Mesendoderm (in vitro differentiated cells): Measurements from ENCODE around the gene DOCK2.

Source experiments
- DNase-seq: peaks from one replicate; pipeline ENCODE4 v3.0.0; 2013
- H2AK5ac ChIP-seq: 2 replicates; pipeline ENCODE4 v1.6.1; 2013; ENCODE audit warnings: low read length, inconsistent platforms
- H2BK120ac ChIP-seq: 2 replicates; pipeline ENCODE4 v1.6.1; 2013; ENCODE audit warnings: low read depth, mild to moderate bottlenecking, low read length, moderate library complexity, mixed read lengths
- H2BK15ac ChIP-seq: replicated peaks from 2 replicates; pipeline ENCODE4 v1.6.1; 2013; ENCODE audit warnings: low read depth, mild to moderate bottlenecking, moderate library complexity
- H2BK5ac ChIP-seq: 2 replicates; pipeline ENCODE4 v1.6.1; 2013; ENCODE audit warnings: low read length, inconsistent platforms
- H3K18ac ChIP-seq: 2 replicates; pipeline ENCODE4 v1.6.1; 2013; ENCODE audit warnings: mild to moderate bottlenecking, low read length, mixed read lengths
- H3K23ac ChIP-seq: one replicate; pipeline ENCODE4 v1.6.1; 2013; ENCODE audit warnings: low read length
- H3K27ac ChIP-seq: 2 replicates; pipeline ENCODE4 v1.5.1; 2013; ENCODE audit warnings: low read depth, mild to moderate bottlenecking, inconsistent platforms, low read length, moderate library complexity
- H3K27me3 ChIP-seq: 2 replicates; pipeline ENCODE4 v1.6.1; 2013; ENCODE audit warnings: low read length, control low read depth, mild to moderate bottlenecking, inconsistent platforms; ENCODE audit not compliant: insufficient read depth, poor library complexity
- H3K36me3 ChIP-seq: 2 replicates; pipeline ENCODE4 v1.6.1; 2013; ENCODE audit warnings: low read length, inconsistent platforms; ENCODE audit not compliant: control insufficient read depth, insufficient read depth
- H3K4ac ChIP-seq: one replicate; pipeline ENCODE4 v1.6.1; 2013; ENCODE audit warnings: low read depth, mild to moderate bottlenecking, low read length, moderate library complexity
- H3K4me1 ChIP-seq: 2 replicates; pipeline ENCODE4 v1.6.1; 2013; ENCODE audit warnings: low read depth, low read length, inconsistent platforms; ENCODE audit not compliant: control insufficient read depth
- H3K4me2 ChIP-seq: 2 replicates; pipeline ENCODE4 v1.6.1; 2013; ENCODE audit warnings: low read length
- H3K4me3 ChIP-seq: 2 replicates; pipeline ENCODE4 v1.5.1; 2013; ENCODE audit warnings: mild to moderate bottlenecking, low read length
- H3K56ac ChIP-seq: one replicate; pipeline ENCODE4 v1.6.1; 2013; ENCODE audit warnings: low read length
- H3K79me1 ChIP-seq: 2 replicates; pipeline ENCODE4 v1.6.1; 2013; ENCODE audit warnings: low read length, inconsistent platforms
- H3K79me2 ChIP-seq: 2 replicates; pipeline ENCODE4 v1.6.1; 2013; ENCODE audit warnings: mild to moderate bottlenecking, low read length; ENCODE audit not compliant: control insufficient read depth, insufficient read depth
- H3K9ac ChIP-seq: 2 replicates; pipeline ENCODE4 v1.6.1; 2013; ENCODE audit warnings: low read length, inconsistent platforms
- H4K5ac ChIP-seq: one replicate; pipeline ENCODE4 v1.6.1; 2013; ENCODE audit warnings: low read length
- H4K8ac ChIP-seq: one replicate; pipeline ENCODE4 v1.6.1; 2013; ENCODE audit warnings: low read depth, mild to moderate bottlenecking, control low read depth, low read length, moderate library complexity
- WGBS: extraction: QIAGEN DNeasy Blood & Tissue Kit; methylation state at CpG from one replicate; pipeline ENCODE4 v1.1.7; 2013; ENCODE audit warnings: low lambda C conversion rate, missing lambda C conversion rate; ENCODE audit not compliant: insufficient coverage; ENCODE audit errors: extremely low coverage; 5-methylcytosine and 5-hydroxymethylcytosine counted together

The DOCK2 gene

DNA sequence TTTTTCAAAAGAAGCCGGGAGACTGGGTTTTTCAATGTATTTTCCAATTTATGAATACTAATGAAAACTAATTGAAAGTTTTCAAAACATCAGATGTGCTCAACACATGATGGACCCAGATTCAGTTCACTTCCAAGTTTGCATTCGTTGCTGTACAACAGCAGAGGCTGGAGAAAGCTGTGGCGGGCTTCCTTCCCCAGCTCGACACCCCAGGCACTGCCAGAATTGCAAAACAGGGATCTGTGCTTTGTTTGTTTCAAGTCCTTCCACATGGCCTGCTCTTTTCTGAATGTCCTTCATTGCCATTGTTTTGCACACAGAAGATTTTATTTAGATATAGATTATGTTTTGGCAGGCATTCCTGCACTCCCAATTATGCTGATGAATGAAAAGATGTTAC is 373.5 kb downstream of the DOCK2 start:
- Histone ChIP-seq H3K27me3 (no peaks in the 10 kb centered on the region), H3K23ac (no peak overlapping the region), H2BK120ac (no peak overlapping the region), H3K18ac (no peak overlapping the region), H4K5ac (no peak overlapping the region), H2AK5ac (no peak overlapping the region), H3K4me1 (no peaks in the 10 kb centered on the region), H3K56ac (no peak overlapping the region), H2BK15ac (no peak overlapping the region), H3K36me3 (no peaks in the 10 kb centered on the region), H4K8ac (no peak overlapping the region), H3K79me1 (no peaks in the 10 kb centered on the region), H3K4ac (no peak overlapping the region), H3K4me3 (no peak overlapping the region), H3K79me2 (no peaks in the 10 kb centered on the region), H2BK5ac (no peak overlapping the region), H3K4me2 (no peak overlapping the region), H3K9ac (no peak overlapping the region), H3K27ac (no peak overlapping the region)
- WGBS, result no CpG with 5 or more reads among the region's 4 CpGs
- DNase-seq, result no peak

GRCh38 chr5:170011751-170012150 is 374.7 kb downstream of the DOCK2 start:
- H3K18ac ChIP-seq, result no peak overlapping the region
- H3K79me1 ChIP-seq, result no peaks in the 10 kb centered on the region
- H3K4me2 ChIP-seq, result no peak overlapping the region
- H2BK120ac ChIP-seq, result no peak overlapping the region
- no peak overlapping the region for H3K56ac ChIP-seq
- no peak overlapping the region for H2BK15ac ChIP-seq
- H3K4ac ChIP-seq, result no peak overlapping the region
- DNase-seq, result no peak
- H3K79me2 ChIP-seq, result no peaks in the 10 kb centered on the region
- no peaks in the 10 kb centered on the region for H3K36me3 ChIP-seq
- H3K23ac ChIP-seq, result no peak overlapping the region
- H2BK5ac ChIP-seq, result no peak overlapping the region
- WGBS, result no CpG with 5 or more reads among the region's 2 CpGs
- no peaks in the 10 kb centered on the region for H3K27me3 ChIP-seq
- no peak overlapping the region for H3K27ac ChIP-seq
- H2AK5ac ChIP-seq, result no peak overlapping the region
- no peak overlapping the region for H4K8ac ChIP-seq
- H3K9ac ChIP-seq, result no peak overlapping the region
- H3K4me3 ChIP-seq, result no peak overlapping the region
- no peak overlapping the region for H4K5ac ChIP-seq
- no peaks in the 10 kb centered on the region for H3K4me1 ChIP-seq

GRCh38 chr5:170012622-170013021 is 375.5 kb downstream of the DOCK2 start:
- Histone ChIP-seq H3K27ac (no peak overlapping the region), H4K5ac (no peak overlapping the region), H2BK120ac (no peak overlapping the region), H3K4me2 (no peak overlapping the region), H3K79me2 (no peaks in the 10 kb centered on the region), H3K36me3 (no peaks in the 10 kb centered on the region), H3K79me1 (no peaks in the 10 kb centered on the region), H3K27me3 (no peaks in the 10 kb centered on the region), H3K4ac (no peak overlapping the region), H3K56ac (no peak overlapping the region), H2AK5ac (no peak overlapping the region), H3K23ac (no peak overlapping the region), H4K8ac (no peak overlapping the region), H3K4me1 (no peaks in the 10 kb centered on the region), H2BK15ac (no peak overlapping the region), H3K9ac (no peak overlapping the region), H3K18ac (no peak overlapping the region), H3K4me3 (no peak overlapping the region), H2BK5ac (no peak overlapping the region)
- WGBS, result no CpG with 5 or more reads among the region's 11 CpGs
- no peak for DNase-seq

DNA sequence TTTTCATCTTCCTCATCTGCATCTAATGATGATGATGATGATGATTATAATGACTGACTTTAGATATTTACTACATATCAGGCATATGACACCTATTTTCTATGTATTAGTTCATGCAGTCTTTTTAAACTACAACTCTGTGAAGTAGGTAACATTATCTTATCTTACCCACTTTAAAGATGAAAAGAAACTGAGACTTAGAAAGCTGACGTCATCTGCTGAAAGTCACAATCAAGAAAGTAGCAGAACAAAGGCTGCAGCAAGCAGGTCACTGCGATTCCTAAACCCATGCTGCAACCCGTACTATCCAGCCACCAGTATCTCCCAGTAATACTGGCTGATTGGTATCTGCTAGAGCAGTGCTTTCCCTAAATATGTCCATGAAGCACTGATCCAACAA is 383.3 kb downstream of the DOCK2 start:
- no peak overlapping the region for H2BK15ac ChIP-seq
- H3K36me3 ChIP-seq, result no peaks in the 10 kb centered on the region
- H3K18ac ChIP-seq, result no peak overlapping the region
- no peak overlapping the region for H3K23ac ChIP-seq
- H3K9ac ChIP-seq, result no peak overlapping the region
- DNase-seq, result no peak
- H3K4me3 ChIP-seq, result no peak overlapping the region
- no peaks in the 10 kb centered on the region for H3K79me2 ChIP-seq
- no peak overlapping the region for H3K4ac ChIP-seq
- H3K27me3 ChIP-seq, result no peaks in the 10 kb centered on the region
- H4K5ac ChIP-seq, result no peak overlapping the region
- H3K4me2 ChIP-seq, result no peak overlapping the region
- no peak overlapping the region for H4K8ac ChIP-seq
- no peak overlapping the region for H2AK5ac ChIP-seq
- no peak overlapping the region for H2BK5ac ChIP-seq
- H3K79me1 ChIP-seq, result no peaks in the 10 kb centered on the region
- WGBS, result no CpG with 5 or more reads among the region's 3 CpGs
- H3K56ac ChIP-seq, result no peak overlapping the region
- H3K4me1 ChIP-seq, result no peaks in the 10 kb centered on the region
- no peak overlapping the region for H3K27ac ChIP-seq
- H2BK120ac ChIP-seq, result no peak overlapping the region

GRCh38 chr5:170021506-170021905 is 384.4 kb downstream of the DOCK2 start:
- Histone ChIP-seq H3K9ac (no peak overlapping the region), H3K4ac (no peak overlapping the region), H3K23ac (no peak overlapping the region), H2BK15ac (no peak overlapping the region), H3K4me3 (no peak overlapping the region), H4K8ac (no peak overlapping the region), H2BK120ac (no peak overlapping the region), H3K27ac (no peak overlapping the region), H3K36me3 (no peaks in the 10 kb centered on the region), H3K56ac (no peak overlapping the region), H3K18ac (no peak overlapping the region), H4K5ac (no peak overlapping the region), H3K79me2 (no peaks in the 10 kb centered on the region), H3K79me1 (no peaks in the 10 kb centered on the region), H2BK5ac (no peak overlapping the region), H2AK5ac (no peak overlapping the region), H3K27me3 (no peaks in the 10 kb centered on the region), H3K4me1 (no peaks in the 10 kb centered on the region), H3K4me2 (no peak overlapping the region)
- DNase-seq, result no peak
- WGBS, result no CpG with 5 or more reads among the region's 8 CpGs

DNA sequence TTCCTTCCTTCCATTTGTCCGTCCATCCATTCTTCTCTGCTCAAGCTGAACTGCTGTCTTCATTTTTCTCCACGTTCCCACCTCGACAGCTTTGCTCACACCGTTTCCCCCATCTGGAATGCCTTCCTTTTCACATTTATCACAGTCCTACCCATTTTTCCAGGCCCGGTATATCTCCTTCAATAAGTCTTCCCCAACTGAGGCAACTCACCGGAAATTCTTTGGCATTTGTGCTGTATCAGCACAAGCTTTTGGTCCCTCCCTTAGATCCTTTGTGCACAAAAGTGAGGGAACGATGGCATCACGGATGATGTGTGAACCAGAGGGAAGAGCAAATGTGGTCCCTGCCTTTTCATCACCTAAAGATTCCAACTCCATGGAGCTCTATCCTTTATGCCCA is 388.8 kb downstream of the DOCK2 start:
- H3K56ac ChIP-seq, result no peak overlapping the region
- no peak overlapping the region for H3K4me3 ChIP-seq
- no peak overlapping the region for H3K9ac ChIP-seq
- H2AK5ac ChIP-seq, result no peak overlapping the region
- DNase-seq, result no peak
- H4K5ac ChIP-seq, result no peak overlapping the region
- H3K4me1 ChIP-seq, result no peaks in the 10 kb centered on the region
- H3K27me3 ChIP-seq, result no peaks in the 10 kb centered on the region
- H3K79me1 ChIP-seq, result no peaks in the 10 kb centered on the region
- H3K23ac ChIP-seq, result no peak overlapping the region
- H3K36me3 ChIP-seq, result no peaks in the 10 kb centered on the region
- no peak overlapping the region for H3K4me2 ChIP-seq
- H2BK120ac ChIP-seq, result no peak overlapping the region
- H3K79me2 ChIP-seq, result no peaks in the 10 kb centered on the region
- H2BK15ac ChIP-seq, result no peak overlapping the region
- no peak overlapping the region for H3K4ac ChIP-seq
- no peak overlapping the region for H4K8ac ChIP-seq
- WGBS, result no CpG with 5 or more reads among the region's 8 CpGs
- H3K18ac ChIP-seq, result no peak overlapping the region
- no peak overlapping the region for H2BK5ac ChIP-seq
- no peak overlapping the region for H3K27ac ChIP-seq
